Body of pancreas (tissue), 4 donors: ENCODE measurements around the gene R3HDM2. TPM values are rescaled to one million over a fixed set of nuclear protein-coding genes. Genes with fewer than 3 reads are reported as not detected.

Experiments
- ATAC-seq: fragments of 150-250 bp; one replicate; pipeline ENCODE4 v1.9.1; 2016
- DNase-seq, 4 donors: peaks; one replicate each; pipeline ENCODE4 v3.0.0-alpha.2; 2019
- H3K27ac ChIP-seq, 4 donors: fragments of 200-600 bp; sonication (generic); 1 replicate in 3 of 4; 2 replicates in 1 of 4; pipeline versions ENCODE4 v1.5.1 to v1.6.1; 2016 to 2019; ENCODE audit warnings: mild to moderate bottlenecking in 1 of 4, mixed read lengths in 1 of 4, moderate library complexity in 1 of 4
- H3K27me3 ChIP-seq, 2 donors: fragments of 200-600 bp; sonication (generic); one replicate each; pipeline ENCODE4 v1.6.0; 2016; ENCODE audit warnings: mild to moderate bottlenecking in 1 of 2
- H3K36me3 ChIP-seq, 2 donors: fragments of 200-600 bp; sonication (generic); replicated peaks in 1 of 2; 2 replicates each; pipeline ENCODE4 v1.5.1; 2016; ENCODE audit warnings: low read depth in 2 of 2; ENCODE audit not compliant: insufficient read depth in 1 of 2
- H3K4me1 ChIP-seq: fragments of 200-600 bp; sonication (generic); one replicate; pipeline ENCODE4 v1.6.0; 2016
- H3K4me3 ChIP-seq, 2 donors: fragments of 200-600 bp; sonication (generic); 1 replicate in 1 of 2; 2 replicates in 1 of 2; pipeline ENCODE4 v1.5.1; 2016 to 2019
- H3K9me3 ChIP-seq, 3 donors: fragments of 200-600 bp; sonication (generic); 1 replicate in 2 of 3; 2 replicates in 1 of 3; pipeline ENCODE4 v1.5.1; 2016
- POLR2A ChIP-seq, 3 donors: fragments of 450-650 bp; IDR thresholded peaks; one replicate each; pipeline ENCODE4 v1.6.1; 2016; ENCODE audit warnings: antibody characterized with exemption in 3 of 3, mild to moderate bottlenecking in 2 of 3
- WGBS, 2 donors: methylation state at CpG; one replicate each; pipeline ENCODE4 v1.1.5; 2017; 5-methylcytosine and 5-hydroxymethylcytosine counted together
- intact Hi-C: fragments of 100-400 bp; cut with DNase I; formaldehyde crosslinking; loops from one replicate; pipeline ENCODE4 v1.15.1; 2023
- total RNA-seq, 2 donors: library from RNA; depleted of rRNA; stranded (reverse); fragments of >200 nt; gene quantifications; one replicate each; pipeline ENCODE4 v1.1.0, GENCODE V29; 2016
- TF ChIP-seq, protein P1 (sequence below), 7 experiments: fragments of 450-650 bp in 4 of 7; fragments of 200-600 bp in 3 of 7; sonication (generic) in 3 of 7; IDR thresholded peaks; one replicate each; pipeline ENCODE4 v1.5.1; 2016 to 2019; ENCODE audit warnings: antibody characterized with exemption in 7 of 7

R3HDM2 gene
- total RNA-seq, 2 donors from 2014 or later, result 16.1 to 41.9 TPM

DNA sequence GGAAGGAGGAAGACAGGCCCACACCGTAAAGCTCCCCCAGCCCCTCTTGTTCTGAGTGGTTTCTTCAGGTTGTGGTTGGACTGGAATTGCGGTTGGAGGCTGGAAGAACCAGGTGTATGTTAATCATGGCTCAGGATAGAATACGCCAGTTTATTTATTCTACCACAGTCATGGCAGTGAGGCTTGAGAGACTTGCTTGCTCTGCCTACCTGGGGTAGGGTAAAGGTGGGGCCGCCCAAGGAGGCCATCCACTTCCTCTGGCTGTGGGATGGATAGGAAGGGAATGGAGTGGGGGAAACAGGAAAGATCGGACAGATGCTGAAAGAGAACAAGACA lies 193.3 kb downstream of the R3HDM2 start:
- Histone ChIP-seq H3K4me1 (peaks cover 46% of the 10 kb centered on the region), H3K4me3 (no peak overlapping the region), H3K36me3 (peaks cover 8 to 9% of the 10 kb centered on the region in 2 donors), H3K9me3 (no peaks in the 10 kb centered on the region), H3K27me3 (peaks cover 0 to 22% of the 10 kb centered on the region in 2 donors), H3K27ac (no peak overlapping the region)
- TF ChIP-seq, protein P1, sequence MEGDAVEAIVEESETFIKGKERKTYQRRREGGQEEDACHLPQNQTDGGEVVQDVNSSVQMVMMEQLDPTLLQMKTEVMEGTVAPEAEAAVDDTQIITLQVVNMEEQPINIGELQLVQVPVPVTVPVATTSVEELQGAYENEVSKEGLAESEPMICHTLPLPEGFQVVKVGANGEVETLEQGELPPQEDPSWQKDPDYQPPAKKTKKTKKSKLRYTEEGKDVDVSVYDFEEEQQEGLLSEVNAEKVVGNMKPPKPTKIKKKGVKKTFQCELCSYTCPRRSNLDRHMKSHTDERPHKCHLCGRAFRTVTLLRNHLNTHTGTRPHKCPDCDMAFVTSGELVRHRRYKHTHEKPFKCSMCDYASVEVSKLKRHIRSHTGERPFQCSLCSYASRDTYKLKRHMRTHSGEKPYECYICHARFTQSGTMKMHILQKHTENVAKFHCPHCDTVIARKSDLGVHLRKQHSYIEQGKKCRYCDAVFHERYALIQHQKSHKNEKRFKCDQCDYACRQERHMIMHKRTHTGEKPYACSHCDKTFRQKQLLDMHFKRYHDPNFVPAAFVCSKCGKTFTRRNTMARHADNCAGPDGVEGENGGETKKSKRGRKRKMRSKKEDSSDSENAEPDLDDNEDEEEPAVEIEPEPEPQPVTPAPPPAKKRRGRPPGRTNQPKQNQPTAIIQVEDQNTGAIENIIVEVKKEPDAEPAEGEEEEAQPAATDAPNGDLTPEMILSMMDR (IDR thresholded peaks at IDR 0.05), result no peak
- TF ChIP-seq POLR2A (IDR thresholded peaks at IDR 0.05), result no peak
- no peak for DNase-seq
- intact Hi-C loops, result no loop called here
- no peak for ATAC-seq
- 38 to 45% methylated on average over 4 to 5 of the region's 5 CpGs for WGBS, 2 donors

- ATAC-seq (no peak), DNase-seq (no peak)
- 42 to 46% methylated on average over 9 of the region's 9 CpGs for WGBS, 2 donors
These were observed 193.8 kb downstream of the R3HDM2 start for GRCh38 chr12:57236925-57237595.

DNA sequence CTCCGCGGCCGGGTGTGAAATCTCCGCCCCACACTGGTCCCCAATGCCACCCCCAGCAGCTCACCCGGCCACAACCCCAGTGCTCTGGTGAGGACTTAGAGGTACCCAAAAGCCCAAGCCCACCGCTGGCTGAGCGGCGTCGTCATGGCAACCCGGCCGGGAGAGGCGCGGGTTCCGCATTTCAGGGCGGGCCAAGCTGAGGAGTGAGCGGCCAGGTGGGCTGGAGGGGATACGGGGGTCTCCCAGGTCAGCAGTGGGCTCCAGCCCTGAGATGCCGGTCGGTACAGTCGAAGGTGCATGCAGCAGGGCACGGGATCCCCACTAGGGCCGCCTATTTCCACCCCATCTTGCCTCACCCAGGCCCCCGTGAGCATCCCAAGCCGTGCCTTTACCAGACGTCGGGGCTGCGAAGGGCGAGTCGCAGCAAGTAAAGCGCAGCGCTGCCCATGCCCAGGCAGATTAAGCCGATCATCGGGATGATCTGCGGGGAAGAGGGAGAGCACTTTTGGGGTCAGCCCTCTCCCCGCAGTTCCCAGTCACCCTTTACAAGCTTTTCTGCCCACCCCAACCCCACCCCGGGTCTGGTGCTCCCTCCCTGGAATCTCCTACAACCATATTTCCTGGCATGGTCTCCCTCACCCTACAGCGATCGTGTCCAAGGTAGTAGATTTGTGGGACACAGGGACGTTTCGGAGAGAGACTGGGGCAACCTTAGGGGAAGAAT lies 194.5 kb downstream of the R3HDM2 start:
- intact Hi-C loops, result no loop called here
- ATAC-seq (no peak), DNase-seq (no peak)
- TF ChIP-seq, protein P1 (IDR thresholded peaks at IDR 0.05), result no peak
- TF ChIP-seq POLR2A (IDR thresholded peaks at IDR 0.05), result no peak
- Histone ChIP-seq H3K27ac (no peak overlapping the region), H3K36me3 (peaks cover 8 to 12% of the 10 kb centered on the region in 2 donors), H3K4me3 (no peak overlapping the region), H3K27me3 (peaks cover 0 to 13% of the 10 kb centered on the region in 2 donors), H3K9me3 (no peaks in the 10 kb centered on the region), H3K4me1 (peaks cover 45% of the 10 kb centered on the region)
- WGBS, 2 donors, result 43 to 58% methylated on average over 22 to 36 of the region's 40 CpGs

More at GRCh38 chr12:57236925-57237595, 193.8 kb downstream of the R3HDM2 start:
- no peak for TF ChIP-seq POLR2A (IDR thresholded peaks at IDR 0.05)
- TF ChIP-seq, protein P1 (IDR thresholded peaks at IDR 0.05), result no peak
- H3K27me3 ChIP-seq, result peaks cover 0 to 20% of the 10 kb centered on the region in 2 donors
- H3K4me1 ChIP-seq, result peaks cover 41% of the 10 kb centered on the region
- no peak overlapping the region for H3K4me3 ChIP-seq
- no peak overlapping the region for H3K27ac ChIP-seq
- H3K9me3 ChIP-seq, result no peaks in the 10 kb centered on the region
- H3K36me3 ChIP-seq, result peaks cover 8 to 12% of the 10 kb centered on the region in 2 donors
- intact Hi-C loops, result no loop called here

GRCh38 chr12:57235728-57236131 lies 195.1 kb downstream of the R3HDM2 start:
- Histone ChIP-seq H3K27ac (no peak overlapping the region), H3K4me3 (no peak overlapping the region), H3K27me3 (peaks cover 0 to 10% of the 10 kb centered on the region in 2 donors), H3K36me3 (peaks cover 8 to 12% of the 10 kb centered on the region in 2 donors), H3K4me1 (peaks cover 45% of the 10 kb centered on the region), H3K9me3 (no peaks in the 10 kb centered on the region)
- DNase-seq (no peak), ATAC-seq (no peak)
- 75 to 77% methylated on average over 7 to 8 of the region's 8 CpGs for WGBS, 2 donors
- TF ChIP-seq, protein P1 (IDR thresholded peaks at IDR 0.05), result no peak
- TF ChIP-seq POLR2A (IDR thresholded peaks at IDR 0.05), result no peak
- intact Hi-C loops, result no loop called here
